Stimulated activated CD8-positive, alpha-beta memory T cell treated with anti-CD3 and anti-CD28 coated beads, Interleukin-12 subunit alpha, Interleukin-12 subunit beta, amount 100 ng/mL, for 24 hours (primary cell): ENCODE data around the gene TRAF3IP1.
"Not testable (repeated sequence)": the region's sequence is repeated elsewhere in the genome, so short reads cannot be mapped to it uniquely, and the experiment has no call there.

Experiments used
- DNase-seq: peaks from one replicate; pipeline ENCODE4 v3.0.0-alpha.2; 2020; ENCODE audit errors: extremely low read depth

Gene TRAF3IP1

GRCh38 chr2:238380785-238381184 lies 60.5 kb downstream of the TRAF3IP1 start:
- DNase-seq = no peak

- DNase-seq = no peak
Observed at GRCh38 chr2:238381341-238382115, 61.2 kb downstream of the TRAF3IP1 start.

GRCh38 chr2:238382381-238382781 lies 62.1 kb downstream of the TRAF3IP1 start:
- no peak for DNase-seq

GRCh38 chr2:238383135-238383534 lies 62.8 kb downstream of the TRAF3IP1 start:
- DNase-seq = no peak

- no peak for DNase-seq
Observed at GRCh38 chr2:238383743-238384380, 63.5 kb downstream of the TRAF3IP1 start.

GRCh38 chr2:238387332-238387731 lies 67.0 kb downstream of the TRAF3IP1 start:
- no peak for DNase-seq

- DNase-seq = no peak
Observed at GRCh38 chr2:238388794-238389193, 68.5 kb downstream of the TRAF3IP1 start.

- DNase-seq = no peak
Observed at GRCh38 chr2:238389988-238390589, 69.8 kb downstream of the TRAF3IP1 start.

- DNase-seq = no peak
Observed at GRCh38 chr2:238391042-238391689, 70.8 kb downstream of the TRAF3IP1 start.

GRCh38 chr2:238396663-238397062 lies 76.3 kb downstream of the TRAF3IP1 start:
- no peak for DNase-seq

- DNase-seq = no peak
Observed at GRCh38 chr2:238397356-238397755, 77.0 kb downstream of the TRAF3IP1 start.

- no peak for DNase-seq
Observed at GRCh38 chr2:238398577-238398976, 78.3 kb downstream of the TRAF3IP1 start.

- DNase-seq = no peak
Observed at GRCh38 chr2:238399094-238399493, 78.8 kb downstream of the TRAF3IP1 start.

GRCh38 chr2:238401551-238401950 lies 81.2 kb downstream of the TRAF3IP1 start:
- no peak for DNase-seq

- DNase-seq = no peak
Observed at GRCh38 chr2:238403632-238404405, 83.5 kb downstream of the TRAF3IP1 start.

- no peak for DNase-seq
Observed at GRCh38 chr2:238404406-238405216, 84.3 kb downstream of the TRAF3IP1 start.

- DNase-seq = not testable (repeated sequence)
Observed at GRCh38 chr2:238405217-238405555, 84.9 kb downstream of the TRAF3IP1 start.

- no peak for DNase-seq
Observed at GRCh38 chr2:238406221-238406997, 86.1 kb downstream of the TRAF3IP1 start.

- DNase-seq = no peak
Observed at GRCh38 chr2:238406998-238407285, 86.6 kb downstream of the TRAF3IP1 start.

GRCh38 chr2:238407566-238407965 lies 87.2 kb downstream of the TRAF3IP1 start:
- no peak for DNase-seq
